GM23248 (cell line): ENCODE data around the gene CPLX3. TPM values are rescaled to one million over a fixed set of nuclear protein-coding genes. Genes with fewer than 3 reads are reported as not detected.

Source experiments
- DNase-seq: peaks from one replicate; pipeline ENCODE4 v3.0.0-alpha.2; 2015
- H2AFZ ChIP-seq: fragments of 200-600 bp; sonication (generic); 2 replicates; pipeline ENCODE4 v1.6.1; 2016; ENCODE audit warnings: antibody characterized with exemption
- H3F3A ChIP-seq: fragments of 200-600 bp; sonication (generic); 2 replicates; pipeline ENCODE4 v1.6.1; 2016; ENCODE audit warnings: mild to moderate bottlenecking, antibody characterized with exemption, mixed run types; ENCODE audit not compliant: insufficient read depth
- H3K27ac ChIP-seq: fragments of 200-600 bp; sonication (generic); 2 replicates; pipeline ENCODE4 v1.5.1; 2016; ENCODE audit warnings: mild to moderate bottlenecking
- H3K27me3 ChIP-seq: fragments of 200-600 bp; sonication (generic); replicated peaks from 2 replicates; pipeline ENCODE4 v1.6.1; 2016; ENCODE audit warnings: mild to moderate bottlenecking; ENCODE audit not compliant: insufficient read depth
- H3K36me3 ChIP-seq: fragments of 200-600 bp; sonication (generic); 2 replicates; pipeline ENCODE4 v1.6.1; 2016; ENCODE audit warnings: low read depth, mild to moderate bottlenecking
- H3K4me1 ChIP-seq: fragments of 200-600 bp; sonication (generic); 2 replicates; pipeline ENCODE4 v1.6.1; 2016; ENCODE audit warnings: mild to moderate bottlenecking; ENCODE audit not compliant: insufficient read depth
- H3K4me2 ChIP-seq: fragments of 200-600 bp; sonication (generic); one replicate; pipeline ENCODE4 v1.6.1; 2016; ENCODE audit warnings: mild to moderate bottlenecking; ENCODE audit not compliant: unreplicated experiment
- H3K4me3 ChIP-seq: fragments of 200-600 bp; sonication (generic); 2 replicates; pipeline ENCODE4 v1.5.1; 2016; ENCODE audit warnings: mild to moderate bottlenecking
- H3K79me2 ChIP-seq: fragments of 200-600 bp; sonication (generic); 2 replicates; pipeline ENCODE4 v1.6.1; 2016; ENCODE audit warnings: mild to moderate bottlenecking; ENCODE audit not compliant: insufficient read depth
- H3K9ac ChIP-seq: fragments of 200-600 bp; sonication (generic); 2 replicates; pipeline ENCODE4 v1.6.1; 2016; ENCODE audit warnings: mild to moderate bottlenecking
- H3K9me2 ChIP-seq: fragments of 200-600 bp; sonication (generic); 2 replicates; pipeline ENCODE4 v1.6.1; 2016; ENCODE audit warnings: mixed run types, mild to moderate bottlenecking, moderate library complexity; ENCODE audit not compliant: insufficient read depth
- H3K9me3 ChIP-seq: fragments of 200-600 bp; sonication (generic); one replicate; pipeline ENCODE4 v1.6.1; 2017; ENCODE audit warnings: low read depth
- H4K20me1 ChIP-seq: fragments of 200-600 bp; sonication (generic); 2 replicates; pipeline ENCODE4 v1.6.0; 2016; ENCODE audit not compliant: insufficient read depth
- EZH2 ChIP-seq: fragments of 200-600 bp; sonication (generic); IDR thresholded peaks from 2 replicates; pipeline ENCODE4 v1.6.1; 2018; ENCODE audit warnings: antibody characterized with exemption, mild to moderate bottlenecking; ENCODE audit not compliant: insufficient read depth, poor library complexity, severe bottlenecking
- EZH2phosphoT487 ChIP-seq: fragments of 200-600 bp; sonication (generic); IDR thresholded peaks from 2 replicates; pipeline ENCODE4 v1.6.1; 2018; ENCODE audit warnings: antibody characterized with exemption, moderate library complexity, mild to moderate bottlenecking, low read depth; ENCODE audit not compliant: insufficient read depth
- WGBS, 2 experiments: methylation state at CpG; one replicate each; pipeline ENCODE4 v1.1.6; 2015 to 2017; ENCODE audit warnings: low lambda C conversion rate in 2 of 2, low coverage in 1 of 2; ENCODE audit errors: missing lambda C conversion rate in 2 of 2; 5-methylcytosine and 5-hydroxymethylcytosine counted together
- in situ Hi-C: fragments of 300-500 bp; cut with MboI; formaldehyde crosslinking; loops from 2 replicates; pipeline ENCODE4 v1.15.0; 2020
- polyA plus RNA-seq: library from polyadenylated mRNA; unstranded; fragments of >200 nt; fragmentation: Nextera tagmentation; extraction: Ambion mirVana; gene quantifications from 2 replicates; pipeline ENCODE4 v1.2.1, GENCODE V29; 2016
- total RNA-seq: library from RNA; depleted of rRNA; stranded (reverse); fragments of >200 nt; shearing (Covaris generic); gene quantifications from 2 replicates; pipeline ENCODE4 v1.2.3, GENCODE V29; 2014

CPLX3 gene
- total and polyA plus RNA-seq, 2 experiments from 2014 or later: not detected

- Histone ChIP-seq H3K4me2 (no peak overlapping the region), H3K36me3 (no peaks in the 10 kb centered on the region), H3K4me1 (peaks cover 18% of the 10 kb centered on the region), H3K9me3 (no peaks in the 10 kb centered on the region), H3K9ac (no peak overlapping the region), H3K27ac (no peak overlapping the region), H3K79me2 (peaks cover 19% of the 10 kb centered on the region), H4K20me1 (no peaks in the 10 kb centered on the region), H3F3A (no peaks in the 10 kb centered on the region), H3K9me2 (no peaks in the 10 kb centered on the region), H2AFZ (no peak overlapping the region), H3K4me3 (no peak overlapping the region), H3K27me3 (no peaks in the 10 kb centered on the region)
- in situ Hi-C loops: no loop called here
- WGBS, 2 experiments: 86 to 87% methylated on average over 7 of the region's 7 CpGs
- TF ChIP-seq EZH2 (no peak), EZH2phosphoT487 (no peak)
- DNase-seq: no peak
These were observed 47.2 kb upstream of the CPLX3 start for GRCh38 chr15:74779162-74779648.

- Histone ChIP-seq H3K36me3 (no peaks in the 10 kb centered on the region), H4K20me1 (no peaks in the 10 kb centered on the region), H3F3A (no peaks in the 10 kb centered on the region), H3K4me1 (peaks cover 19% of the 10 kb centered on the region), H3K4me2 (peak overlapping the region; percentile 100), H3K9me3 (no peaks in the 10 kb centered on the region), H3K27me3 (no peaks in the 10 kb centered on the region), H2AFZ (peak overlapping the region; percentile 95), H3K27ac (no peak overlapping the region), H3K9me2 (no peaks in the 10 kb centered on the region), H3K4me3 (peak overlapping the region; percentile 87), H3K9ac (peak overlapping the region; percentile 65; the same call in 1 of the 2 replicates), H3K79me2 (peaks cover 35% of the 10 kb centered on the region)
- 64 to 65% methylated on average over 16 of the region's 16 CpGs for WGBS, 2 experiments
- peak; percentile 51 for DNase-seq
- in situ Hi-C loops: no loop called here
- TF ChIP-seq EZH2: no peak
- no peak for TF ChIP-seq EZH2phosphoT487
These were observed 45.6 kb upstream of the CPLX3 start for GRCh38 chr15:74780523-74781430.

GRCh38 chr15:74781431-74782258 lies 44.8 kb upstream of the CPLX3 start, which contains the start of gene CSK:
CSK (plus strand) TSS chr15:74782080; CDS start chr15:74798298, 16,218 bp downstream.
- Histone ChIP-seq H3K4me1 (peaks cover 20% of the 10 kb centered on the region), H3K9me3 (no peaks in the 10 kb centered on the region), H3K27me3 (no peaks in the 10 kb centered on the region), H4K20me1 (no peaks in the 10 kb centered on the region), H3K4me3 (peak within 1 kb of the TSS; percentile 87), H3K9ac (peak within 1 kb of the TSS; percentile 78), H3K27ac (no peak within 1 kb of the TSS), H2AFZ (peak within 1 kb of the TSS; percentile 95), H3K79me2 (peaks cover 43% of the 10 kb centered on the region), H3K4me2 (peak within 1 kb of the TSS; percentile 100), H3F3A (no peaks in the 10 kb centered on the region), H3K9me2 (no peaks in the 10 kb centered on the region), H3K36me3 (no peaks in the 10 kb centered on the region)
- 1% methylated on average over 38 to 45 of the region's 74 CpGs for WGBS, 2 experiments
- in situ Hi-C loops: no loop called here
- DNase-seq: peak; percentile 89
- TF ChIP-seq EZH2phosphoT487 (no peak), EZH2 (no peak)
